ENCODE results near the gene MEGF11. TPM values are rescaled to one million over a fixed set of nuclear protein-coding genes. Genes with fewer than 3 reads are reported as not detected.

Gene MEGF11
- total RNA-seq, 2 donors from 2014 or later = not detected

- no peak for TF ChIP-seq POLR2AphosphoS5 (IDR thresholded peaks at IDR 0.05)
- TF ChIP-seq CTCF (IDR thresholded peaks at IDR 0.05) = no peak
- TF ChIP-seq POLR2A (IDR thresholded peaks at IDR 0.05) = no peak
- DNase-seq (ENCODE audit: low spot score) = no peak
- Histone ChIP-seq H3K36me3 (no peaks in the 10 kb centered on the region), H3K27ac (no peak overlapping the region), H3K4me3 (no peak overlapping the region), H3K9me3 (no peaks in the 10 kb centered on the region), H3K4me1 (replicated peaks) (no peaks in the 10 kb centered on the region), H3K27me3 (replicated peaks; ENCODE audit: insufficient read depth) (no peaks in the 10 kb centered on the region)
- intact Hi-C loops (cut with DNase I) = no loop called here
- 83% methylated on average over 3 of the region's 3 CpGs for WGBS
These were observed 366.0 kb downstream of the MEGF11 start for GRCh38 chr15:65887565-65887964.

- no peak for TF ChIP-seq CTCF (IDR thresholded peaks at IDR 0.05)
- TF ChIP-seq POLR2A (IDR thresholded peaks at IDR 0.05) = no peak
- no peak for TF ChIP-seq POLR2AphosphoS5 (IDR thresholded peaks at IDR 0.05)
- intact Hi-C loops (cut with DNase I) = no loop called here
- WGBS = 46% methylated on average over 4 of the region's 4 CpGs
- Histone ChIP-seq H3K9me3 (no peaks in the 10 kb centered on the region), H3K36me3 (no peaks in the 10 kb centered on the region), H3K27ac (no peak overlapping the region), H3K4me1 (replicated peaks) (no peaks in the 10 kb centered on the region), H3K4me3 (no peak overlapping the region), H3K27me3 (replicated peaks; ENCODE audit: insufficient read depth) (no peaks in the 10 kb centered on the region)
- DNase-seq (ENCODE audit: low spot score) = no peak
These were observed 367.8 kb downstream of the MEGF11 start for GRCh38 chr15:65885668-65886218.

- H3K27me3 ChIP-seq (replicated peaks; ENCODE audit: insufficient read depth) = no peaks in the 10 kb centered on the region
- H3K9me3 ChIP-seq = no peaks in the 10 kb centered on the region
- DNase-seq (ENCODE audit: low spot score) = no peak
- H3K36me3 ChIP-seq = no peaks in the 10 kb centered on the region
- no peaks in the 10 kb centered on the region for H3K4me1 ChIP-seq (replicated peaks)
- no peak overlapping the region for H3K4me3 ChIP-seq
- H3K27ac ChIP-seq = no peak overlapping the region
- TF ChIP-seq POLR2AphosphoS5 (IDR thresholded peaks at IDR 0.05) = no peak
- no peak for TF ChIP-seq POLR2A (IDR thresholded peaks at IDR 0.05)
- TF ChIP-seq CTCF (IDR thresholded peaks at IDR 0.05) = no peak
- intact Hi-C loops (cut with DNase I) = no loop called here
These were observed 369.0 kb downstream of the MEGF11 start for GRCh38 chr15:65884511-65884910.

- Histone ChIP-seq H3K9me3 (no peaks in the 10 kb centered on the region), H3K36me3 (no peaks in the 10 kb centered on the region), H3K27ac (no peak overlapping the region), H3K4me3 (no peak overlapping the region), H3K4me1 (replicated peaks) (no peaks in the 10 kb centered on the region), H3K27me3 (replicated peaks; ENCODE audit: insufficient read depth) (no peaks in the 10 kb centered on the region)
- intact Hi-C loops (cut with DNase I) = no loop called here
- TF ChIP-seq POLR2AphosphoS5 (IDR thresholded peaks at IDR 0.05) = no peak
- TF ChIP-seq CTCF (IDR thresholded peaks at IDR 0.05) = no peak
- no peak for TF ChIP-seq POLR2A (IDR thresholded peaks at IDR 0.05)
- no peak for DNase-seq (ENCODE audit: low spot score)
- WGBS = over 99% methylated on average over 6 of the region's 6 CpGs
These were observed 370.0 kb downstream of the MEGF11 start for GRCh38 chr15:65883571-65883970.

GRCh38 chr15:65881766-65882434 is 371.6 kb downstream of the MEGF11 start:
- peaks cover 0 to 7% of the 10 kb centered on the region in 2 donors for H3K36me3 ChIP-seq
- H3K27me3 ChIP-seq (replicated peaks; ENCODE audit: insufficient read depth) = no peaks in the 10 kb centered on the region
- no peaks in the 10 kb centered on the region for H3K9me3 ChIP-seq
- TF ChIP-seq POLR2AphosphoS5 (IDR thresholded peaks at IDR 0.05) = no peak
- TF ChIP-seq CTCF (IDR thresholded peaks at IDR 0.05) = no peak
- no peak for TF ChIP-seq POLR2A (IDR thresholded peaks at IDR 0.05)
- intact Hi-C loops (cut with DNase I) = no loop called here
- H3K27ac ChIP-seq = no peak overlapping the region
- 87% methylated on average over 3 of the region's 3 CpGs for WGBS
- no peak for DNase-seq (ENCODE audit: low spot score)
- no peak overlapping the region for H3K4me3 ChIP-seq
- H3K4me1 ChIP-seq (replicated peaks) = no peaks in the 10 kb centered on the region
